Stimulated activated CD8-positive, alpha-beta memory T cell treated with anti-CD3 and anti-CD28 coated beads, Interleukin-2, amount 100 ng/mL, for 48 hours (primary cell): Measurements from ENCODE around the gene HECTD3.
"Not testable (repeated sequence)": the region's sequence is repeated elsewhere in the genome, so short reads cannot be mapped to it uniquely, and the experiment has no call there.

ENCODE experiments used
- DNase-seq, 2 donors: peaks; one replicate each; pipeline ENCODE4 v3.0.0-alpha.2; 2020; ENCODE audit warnings: low read depth in 2 of 2

Gene HECTD3

DNA sequence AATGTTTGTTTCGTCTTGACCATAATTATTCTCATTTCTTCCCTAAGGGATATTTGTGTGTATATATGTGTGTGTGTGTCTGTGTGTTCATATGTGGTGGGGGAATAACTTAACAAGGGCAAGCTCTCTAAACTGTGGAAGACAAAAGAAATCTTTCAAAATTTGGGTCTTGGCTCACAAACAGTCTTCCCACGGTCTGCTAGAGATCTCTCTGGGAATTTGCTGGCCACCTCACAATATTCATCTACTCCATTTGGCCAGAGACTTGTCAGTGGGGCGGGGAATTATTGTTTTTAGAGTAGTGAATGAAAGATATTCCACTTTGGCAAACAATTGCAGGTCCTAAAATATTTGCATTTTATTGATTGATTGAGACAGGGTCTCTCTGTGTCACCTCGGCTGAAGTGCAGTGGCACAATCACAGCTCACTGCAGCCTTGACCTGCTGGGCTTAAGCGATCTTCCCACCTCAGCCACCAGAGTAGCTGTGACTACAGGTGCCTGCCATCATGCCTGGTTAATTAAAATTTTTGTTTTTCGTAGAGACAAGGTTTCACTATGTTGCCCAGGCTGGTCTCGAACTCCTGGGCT lies 16.7 kb downstream of the HECTD3 start:
- DNase-seq = no peak

- no peak for DNase-seq
Measured at GRCh38 chr1:44988531-44989156, 22.5 kb downstream of the HECTD3 start.

GRCh38 chr1:44985747-44986359 lies 25.3 kb downstream of the HECTD3 start:
- no peak for DNase-seq

DNA sequence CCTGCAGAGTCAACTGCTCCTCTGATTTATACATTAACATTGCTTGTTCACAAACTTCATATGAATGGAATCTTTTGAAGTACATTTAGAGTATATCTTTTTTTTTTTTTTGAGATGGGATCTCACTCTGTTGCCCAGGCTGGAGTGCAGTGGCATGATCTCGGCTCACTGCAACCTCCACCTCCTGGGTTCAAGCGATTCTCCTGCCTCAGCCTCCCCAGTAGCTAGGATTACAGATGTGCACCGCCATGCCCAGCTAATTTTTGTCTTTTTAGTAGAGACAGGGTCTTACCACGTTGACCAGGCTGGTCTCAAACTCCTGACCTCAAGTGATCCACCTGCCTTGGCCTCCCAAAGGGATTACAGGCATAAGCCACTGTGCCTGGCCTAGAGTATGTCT lies 33.8 kb downstream of the HECTD3 start:
- DNase-seq = not testable (repeated sequence)

- no peak for DNase-seq
Measured at GRCh38 chr1:44976252-44976651, 34.9 kb downstream of the HECTD3 start.

DNA sequence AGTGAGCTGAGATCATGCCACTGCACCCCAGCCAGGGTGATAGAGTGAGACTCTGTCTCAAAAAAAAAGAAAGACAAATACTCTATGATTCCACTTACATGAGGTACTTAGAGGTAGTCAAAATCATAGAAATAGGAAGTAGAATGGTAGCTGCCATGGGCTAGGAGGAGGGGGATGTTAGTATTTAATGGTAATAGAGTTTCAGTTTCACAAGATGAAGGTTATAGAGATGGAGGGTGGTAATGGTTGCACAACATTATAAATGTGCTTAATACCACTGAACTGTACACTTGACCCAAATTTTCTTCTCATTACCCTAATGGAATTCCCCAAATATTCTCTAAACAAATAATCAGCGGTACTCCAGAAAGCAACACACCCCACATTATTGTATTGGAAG lies 37.5 kb downstream of the HECTD3 start:
- DNase-seq = no peak

DNA sequence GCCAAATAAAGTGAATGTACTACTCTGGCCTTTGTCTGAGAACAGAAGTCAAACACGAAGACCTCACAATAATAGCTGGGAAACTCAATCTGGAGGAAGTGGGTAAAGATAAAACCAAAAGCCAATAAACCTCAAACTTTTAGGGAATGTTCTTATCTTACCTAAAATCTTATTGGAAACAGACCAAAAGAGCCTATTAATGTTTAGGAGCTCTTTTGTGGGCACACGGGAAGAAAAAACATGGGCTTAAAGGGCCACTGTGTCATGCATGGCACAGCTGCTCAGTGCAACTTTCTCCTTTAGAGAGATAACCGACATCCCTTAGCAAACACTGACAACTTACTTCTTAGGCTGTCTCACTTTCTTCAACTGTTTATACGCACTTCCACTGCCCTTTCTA lies 40.8 kb downstream of the HECTD3 start:
- DNase-seq = no peak

GRCh38 chr1:44964396-44964795 lies 46.7 kb downstream of the HECTD3 start:
- DNase-seq = no peak

DNA sequence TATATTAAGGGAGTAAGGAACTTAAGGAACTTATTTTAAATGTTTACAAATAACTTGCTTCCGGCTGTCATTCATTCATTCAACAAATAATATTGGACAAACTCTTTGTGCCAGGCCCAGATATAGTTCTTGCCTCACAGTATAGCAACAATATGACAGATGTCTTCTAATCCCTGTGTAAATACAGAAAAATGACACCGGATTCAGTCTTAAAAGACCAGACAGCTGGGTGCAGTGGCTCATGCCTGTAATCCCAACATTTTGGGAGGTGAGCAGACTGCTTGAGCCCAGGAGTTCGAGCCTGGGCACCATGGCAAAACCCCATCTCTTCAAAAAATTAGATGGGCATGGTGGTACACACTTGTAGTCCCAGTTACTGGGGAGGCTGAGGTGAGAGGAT lies 48.4 kb downstream of the HECTD3 start:
- no peak for DNase-seq

- DNase-seq = not testable (repeated sequence)
Measured at GRCh38 chr1:44962022-44962421, 49.1 kb downstream of the HECTD3 start.

DNA sequence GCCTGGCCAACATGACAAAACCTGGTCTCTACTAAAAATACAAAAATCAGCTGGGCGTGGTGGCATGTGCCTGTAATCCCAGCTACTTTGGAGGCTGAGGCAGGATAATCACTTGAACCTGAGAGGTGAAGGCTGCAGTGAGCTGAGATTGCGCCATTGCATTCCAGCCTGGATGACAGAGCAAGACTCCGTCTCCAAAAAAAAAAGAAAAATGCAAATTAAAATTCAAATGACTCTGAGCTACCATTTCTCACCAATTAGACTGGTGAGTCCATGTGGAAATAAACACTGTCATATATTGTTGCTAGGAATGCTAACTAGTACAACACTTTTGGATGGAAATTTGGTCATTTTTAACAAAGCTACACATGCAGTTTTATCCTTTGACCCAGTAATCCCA lies 53.6 kb downstream of the HECTD3 start:
- not testable (repeated sequence) for DNase-seq

- not testable (repeated sequence) for DNase-seq
Measured at GRCh38 chr1:44956077-44956476, 55.0 kb downstream of the HECTD3 start.
